Stomach (tissue), 9 donors: ENCODE results near the gene DLG4. TPM values are rescaled to one million over a fixed set of nuclear protein-coding genes. Genes with fewer than 3 reads are reported as not detected.

Source experiments
- DNase-seq, 2 donors: peaks; one replicate each; pipeline versions ENCODE4 v3.0.0 to v3.0.0-alpha.2; 2013 to 2019
- H3K27ac ChIP-seq, 5 donors: fragments of 200-600 bp in 4 of 5; sonication (generic) in 4 of 5; one replicate each; pipeline ENCODE4 v1.5.1; 2013 to 2019; ENCODE audit warnings: mild to moderate bottlenecking in 1 of 5, moderate library complexity in 1 of 5
- H3K27me3 ChIP-seq, 3 donors: fragments of 200-600 bp; sonication (generic); one replicate each; pipeline ENCODE4 v1.5.1; 2017 to 2019; ENCODE audit warnings: mixed run types in 1 of 3
- H3K36me3 ChIP-seq, 4 donors: fragments of 200-600 bp; sonication (generic); 1 replicate in 3 of 4; 2 replicates in 1 of 4; pipeline ENCODE4 v1.5.1; 2016 to 2019
- H3K4me1 ChIP-seq, 4 donors: fragments of 200-600 bp; sonication (generic); one replicate each; pipeline ENCODE4 v1.5.1; 2016 to 2019
- H3K4me3 ChIP-seq, 4 donors: fragments of 200-600 bp; sonication (generic) in 3 of 4; one replicate each; pipeline ENCODE4 v1.5.1; 2016 to 2019; ENCODE audit warnings: mild to moderate bottlenecking in 1 of 4
- H3K9me3 ChIP-seq, 4 donors: fragments of 200-600 bp; sonication (generic); one replicate each; pipeline ENCODE4 v1.5.1; 2016 to 2019
- CTCF ChIP-seq, 7 experiments: fragments of 450-650 bp in 4 of 7; fragments of 200-600 bp in 3 of 7; sonication (generic) in 3 of 7; IDR thresholded peaks; one replicate each; pipeline ENCODE4 v1.5.1; 2016 to 2019; ENCODE audit warnings: antibody characterized with exemption in 7 of 7, control low read depth in 2 of 7, mild to moderate bottlenecking in 1 of 7
- EP300 ChIP-seq: sonication (generic); formaldehyde crosslinking; IDR thresholded peaks from one replicate; pipeline ENCODE4 v1.6.1; 2017; ENCODE audit warnings: antibody characterized with exemption
- POLR2A ChIP-seq, 4 donors: fragments of 450-650 bp; IDR thresholded peaks; one replicate each; pipeline ENCODE4 v1.6.1; 2016; ENCODE audit warnings: antibody characterized with exemption in 4 of 4, control low read depth in 2 of 4, mild to moderate bottlenecking in 1 of 4, moderate library complexity in 1 of 4
- POLR2AphosphoS5 ChIP-seq, 3 donors: sonication (generic); formaldehyde crosslinking; IDR thresholded peaks; one replicate each; pipeline ENCODE4 v1.6.1; 2016; ENCODE audit warnings: antibody characterized with exemption in 3 of 3
- WGBS, 5 donors: extraction: QIAGEN DNeasy Blood & Tissue Kit in 3 of 5; methylation state at CpG; one replicate each; pipeline versions ENCODE4 v1.1.5 to v1.1.7; 2013 to 2018; 5-methylcytosine and 5-hydroxymethylcytosine counted together
- intact Hi-C: fragments of 100-400 bp; cut with DNase I; formaldehyde crosslinking; loops from one replicate; pipeline ENCODE4 v1.15.1; 2023; ENCODE audit warnings: low total_unique reads
- polyA plus RNA-seq, 3 donors: library from polyadenylated mRNA; stranded (reverse); fragments of 200-250 nt; gene quantifications; one replicate each; pipeline ENCODE4 v1.2.3, GENCODE V29; 2013
- total RNA-seq, 5 donors: library from RNA; depleted of rRNA; stranded (reverse); fragments of >200 nt; gene quantifications; one replicate each; pipeline versions ENCODE4 v1.1.0 to v1.2.3, GENCODE V29; 2014 to 2016
- donor health status: healthy with polysubstance abuse.
- donor health status: Bipolar disorder and iron deficiency.
- donor health status: healthy.

The DLG4 gene
- total and polyA plus RNA-seq, 8 donors = 3.2 to 26.3 (median 8.8) TPM

GRCh38 chr17:7217113-7217987, 2.3 kb downstream of the DLG4 start:
- peak; percentile 54 to 91 for DNase-seq
- Histone ChIP-seq H3K27me3 (peaks cover 0 to 13% (median 0%) of the 10 kb centered on the region in 3 donors), H3K36me3 (peaks cover 9 to 15% (median 13%) of the 10 kb centered on the region in 4 donors), H3K4me3 (peak overlapping the region; percentile 52 to 60 (median 55)), H3K27ac (peak overlapping the region; percentile 8 to 100 (median 96)), H3K4me1 (peaks cover 59 to 88% (median 87%) of the 10 kb centered on the region in 4 donors), H3K9me3 (no peaks in the 10 kb centered on the region)
- 2 to 5% (median 3%) methylated on average over 22 to 32 of the region's 32 CpGs for WGBS, 5 donors
- intact Hi-C loops = no loop called here
- TF ChIP-seq EP300 (no peak), POLR2AphosphoS5 (IDR thresholded peaks at IDR 0.05) (no peak), CTCF (IDR thresholded peaks at IDR 0.05) (no peak), POLR2A (IDR thresholded peaks at IDR 0.05) (no peak)

- 24 to 36% (median 29%) methylated on average over 7 of the region's 7 CpGs for WGBS, 5 donors
- intact Hi-C loops = no loop called here
- TF ChIP-seq EP300 = no peak
- no peak for TF ChIP-seq POLR2A (IDR thresholded peaks at IDR 0.05)
- no peak for TF ChIP-seq POLR2AphosphoS5 (IDR thresholded peaks at IDR 0.05)
- TF ChIP-seq CTCF (IDR thresholded peaks at IDR 0.05) = no peak
- H3K27me3 ChIP-seq = peaks cover 0 to 22% (median 0%) of the 10 kb centered on the region in 3 donors
- peak overlapping the region; percentile 52 to 60 (median 55) for H3K4me3 ChIP-seq
- H3K9me3 ChIP-seq = no peaks in the 10 kb centered on the region
- DNase-seq = no peak
- peaks cover under 1 to 6% (median 4%) of the 10 kb centered on the region in 4 donors for H3K36me3 ChIP-seq
- peaks cover 54 to 87% (median 81%) of the 10 kb centered on the region in 4 donors for H3K4me1 ChIP-seq
- peak overlapping the region in 4 of 5 donors; percentile 74 to 100 (median 97) for H3K27ac ChIP-seq
These were observed 3.2 kb downstream of the DLG4 start for GRCh38 chr17:7216242-7217112.

GRCh38 chr17:7215652-7216180, 3.9 kb downstream of the DLG4 start:
- Histone ChIP-seq H3K4me1 (peaks cover 46 to 84% (median 76%) of the 10 kb centered on the region in 4 donors), H3K36me3 (no peaks in the 10 kb centered on the region), H3K9me3 (no peaks in the 10 kb centered on the region), H3K27ac (peak overlapping the region in 4 of 5 donors; percentile 63 to 100 (median 97)), H3K4me3 (peak overlapping the region; percentile 51 to 60 (median 55)), H3K27me3 (peaks cover 0 to 30% (median 0%) of the 10 kb centered on the region in 3 donors)
- peak in 1 of 2 donors; percentile 58 for DNase-seq
- no peak for TF ChIP-seq CTCF (IDR thresholded peaks at IDR 0.05)
- no peak for TF ChIP-seq POLR2A (IDR thresholded peaks at IDR 0.05)
- TF ChIP-seq POLR2AphosphoS5 (IDR thresholded peaks at IDR 0.05) = no peak
- TF ChIP-seq EP300 = no peak
- WGBS, 5 donors = 11 to 20% (median 16%) methylated on average over 6 to 10 of the region's 10 CpGs
- intact Hi-C loops = no loop called here
